Activated T-cell treated with anti-CD3 and anti-CD28 coated beads, Interleukin-2, amount 50 U/mL, for 48 hours (primary cell): ENCODE results near the gene GPR141.

Experiments used
- DNase-seq, 2 experiments: peaks; one replicate each; pipeline ENCODE4 v3.0.0-alpha.2; 2020

The GPR141 gene, protein sequence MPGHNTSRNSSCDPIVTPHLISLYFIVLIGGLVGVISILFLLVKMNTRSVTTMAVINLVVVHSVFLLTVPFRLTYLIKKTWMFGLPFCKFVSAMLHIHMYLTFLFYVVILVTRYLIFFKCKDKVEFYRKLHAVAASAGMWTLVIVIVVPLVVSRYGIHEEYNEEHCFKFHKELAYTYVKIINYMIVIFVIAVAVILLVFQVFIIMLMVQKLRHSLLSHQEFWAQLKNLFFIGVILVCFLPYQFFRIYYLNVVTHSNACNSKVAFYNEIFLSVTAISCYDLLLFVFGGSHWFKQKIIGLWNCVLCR

DNA sequence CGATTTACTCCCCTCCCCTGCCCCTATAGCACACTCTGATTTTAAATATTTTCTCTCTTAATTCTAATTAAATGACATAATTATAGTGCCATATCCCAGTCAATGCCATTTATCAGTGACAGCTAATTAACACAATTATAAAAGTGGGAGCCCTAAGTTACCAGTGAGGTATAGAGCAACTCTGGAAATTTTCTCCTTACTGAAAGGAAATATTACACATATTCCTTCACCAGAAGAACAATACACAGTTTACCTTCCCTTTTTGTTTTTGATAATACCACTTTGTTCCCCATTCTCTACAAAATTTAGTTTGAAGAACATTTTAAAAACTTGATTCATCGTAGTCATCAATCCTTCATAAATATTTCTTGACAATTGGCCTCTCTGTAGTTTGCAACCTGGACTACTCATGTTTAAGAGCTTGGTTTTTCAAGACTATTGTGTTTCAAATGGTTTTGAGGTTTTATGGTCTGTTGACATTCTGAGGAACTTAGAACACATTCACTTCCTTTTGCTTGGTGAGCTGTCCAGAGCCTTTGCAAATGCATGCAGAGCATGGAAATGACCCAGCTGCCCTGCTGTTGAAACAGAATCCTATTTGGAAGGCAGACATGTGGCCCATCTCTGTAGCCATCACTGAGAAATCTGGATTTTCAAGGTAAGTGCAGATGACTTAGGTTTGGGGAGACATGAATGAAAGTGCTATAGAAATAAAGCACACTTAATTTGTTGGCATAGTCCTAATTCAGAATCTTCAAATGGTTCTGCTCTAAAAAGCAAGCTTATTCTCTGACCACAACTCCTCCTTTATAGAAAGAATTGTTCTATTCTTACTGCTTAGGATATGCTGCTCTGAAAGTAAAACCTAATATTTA is at the start of gene GPR141:
Gene GPR141 (plus strand): TSS at position 521 of the 875 bp plus-strand sequence. CDS start 56,628 bp downstream, outside the sequence.
- DNase-seq, result no peak

DNA sequence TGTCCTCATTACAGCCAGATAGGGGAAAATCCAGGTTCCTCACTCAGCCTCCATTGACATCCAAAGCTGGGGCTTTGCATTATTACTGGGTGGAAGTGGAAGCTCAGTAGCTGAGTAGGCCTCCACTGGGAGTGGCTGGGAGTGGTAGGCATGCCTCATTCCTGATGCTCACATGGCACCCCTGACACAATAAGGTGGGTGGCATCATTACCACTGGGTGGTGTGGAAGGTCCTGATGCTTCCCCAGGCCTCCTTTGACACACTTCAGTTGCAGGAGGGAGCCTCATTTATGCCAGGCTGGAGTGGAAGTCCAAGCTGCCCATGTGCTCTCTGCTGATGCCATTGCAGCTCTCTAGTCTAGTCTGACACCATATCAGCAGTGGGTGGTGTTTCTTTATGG is 48.2 kb upstream of the GPR141 start:
- DNase-seq, result no peak

DNA sequence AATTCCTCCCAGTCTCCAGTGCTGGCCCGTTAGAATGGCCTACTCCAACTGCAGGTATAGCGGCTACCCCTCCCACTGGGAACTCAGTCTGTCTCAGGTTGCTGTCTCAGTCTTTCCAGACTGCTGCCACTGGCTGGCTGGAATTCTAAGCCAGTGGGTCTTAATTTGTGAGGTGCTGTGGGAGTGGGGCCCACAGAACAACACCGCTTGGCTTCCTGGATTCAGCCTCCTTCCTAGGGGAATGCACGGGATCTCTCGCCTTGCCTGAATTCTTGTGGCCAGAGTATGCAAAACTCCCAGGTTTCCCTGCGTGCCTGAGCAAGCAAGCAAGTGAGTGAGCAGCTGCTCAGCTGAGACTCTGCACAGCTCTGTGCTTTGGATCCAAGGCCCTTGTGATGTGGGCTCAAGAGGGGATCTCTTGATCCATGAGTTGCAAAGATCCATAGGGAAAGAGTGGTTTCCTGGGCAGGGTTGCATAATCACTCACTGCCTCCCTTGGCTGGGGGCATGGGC is 41.5 kb upstream of the GPR141 start:
- no peak for DNase-seq

DNA sequence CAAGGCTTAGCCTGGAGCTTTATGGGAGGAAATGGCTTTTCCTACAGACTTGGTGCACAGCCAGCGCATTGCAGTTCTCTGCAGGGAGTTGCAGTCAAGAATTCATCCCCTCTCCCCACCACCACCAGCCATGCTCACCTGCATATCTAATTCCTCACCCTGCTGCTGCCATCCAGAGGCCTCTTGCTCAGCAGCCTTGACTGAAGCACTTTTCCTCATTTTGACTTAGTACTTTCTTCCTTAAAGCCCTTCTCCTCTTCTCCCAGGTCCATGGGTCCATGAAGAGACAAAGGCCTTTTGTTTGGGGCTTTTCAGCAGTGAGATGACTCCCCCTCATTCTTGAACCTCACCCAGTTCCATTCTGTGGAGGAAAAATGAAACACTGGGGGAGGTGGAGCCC is 39.7 kb upstream of the GPR141 start:
- no peak for DNase-seq

DNA sequence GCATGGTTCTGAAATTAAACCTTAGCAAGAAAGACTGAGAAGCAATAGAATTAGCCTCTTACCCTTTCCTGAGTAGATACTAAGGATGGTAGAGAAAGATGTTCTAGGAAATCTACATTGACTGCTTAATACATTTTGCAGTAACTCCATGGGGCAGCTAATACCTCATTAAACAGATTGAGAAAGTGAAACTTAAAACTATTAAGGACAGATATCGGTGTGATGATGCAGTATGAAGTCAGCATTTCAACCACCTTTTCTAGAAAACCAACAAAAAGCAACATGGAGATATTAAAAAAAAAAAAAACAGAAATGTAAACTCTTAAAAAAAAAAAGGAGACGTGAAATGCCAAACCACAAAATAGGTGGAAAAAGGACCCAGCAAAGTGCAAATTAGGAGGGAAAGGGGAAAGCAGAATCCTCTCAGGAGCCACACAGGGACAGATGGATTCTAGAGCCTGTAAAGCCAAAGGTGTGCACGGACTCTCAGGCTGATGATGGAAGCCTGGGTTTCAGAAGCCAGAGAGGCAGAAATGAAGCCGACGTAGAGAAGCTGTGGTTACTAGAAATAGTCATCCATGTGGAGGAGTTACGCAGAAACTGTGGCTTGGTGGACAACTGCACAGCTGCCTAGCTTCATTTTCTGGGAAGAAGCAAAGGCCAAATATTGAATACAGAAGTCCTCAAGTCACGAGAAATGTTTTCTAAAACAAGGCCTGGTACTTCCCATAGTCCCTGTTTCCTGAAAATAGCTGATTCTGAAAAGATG is 38.1 kb upstream of the GPR141 start:
- no peak for DNase-seq

DNA sequence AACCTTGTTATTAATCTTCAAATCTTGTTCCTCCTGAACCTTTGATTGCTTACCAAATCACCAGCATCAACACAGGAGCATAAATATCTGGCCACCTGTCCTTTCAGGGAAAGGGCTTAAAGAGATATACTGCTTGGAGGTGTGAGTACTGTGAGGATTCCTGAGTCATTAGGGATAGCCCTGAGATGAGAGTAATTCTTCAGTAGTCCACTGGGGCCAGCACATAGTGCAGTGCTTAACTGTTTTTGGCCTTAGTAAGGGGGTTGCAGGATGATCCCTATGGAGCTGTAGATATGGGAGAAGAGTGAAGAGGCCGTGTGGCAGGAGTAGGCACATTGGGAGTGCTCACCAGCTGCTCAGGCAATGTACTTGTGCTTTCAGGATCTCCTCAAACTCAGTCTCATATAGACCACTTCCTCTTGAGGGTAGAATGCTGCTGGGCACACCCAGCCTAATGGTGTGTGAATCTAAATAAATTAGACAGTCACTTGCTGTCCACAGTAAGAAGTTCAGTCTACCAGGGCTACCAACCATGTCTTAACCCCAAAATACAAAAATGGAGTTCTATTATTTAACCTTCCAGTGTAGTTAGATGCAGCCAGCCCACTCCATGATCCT is 26.5 kb upstream of the GPR141 start:
- no peak for DNase-seq

DNA sequence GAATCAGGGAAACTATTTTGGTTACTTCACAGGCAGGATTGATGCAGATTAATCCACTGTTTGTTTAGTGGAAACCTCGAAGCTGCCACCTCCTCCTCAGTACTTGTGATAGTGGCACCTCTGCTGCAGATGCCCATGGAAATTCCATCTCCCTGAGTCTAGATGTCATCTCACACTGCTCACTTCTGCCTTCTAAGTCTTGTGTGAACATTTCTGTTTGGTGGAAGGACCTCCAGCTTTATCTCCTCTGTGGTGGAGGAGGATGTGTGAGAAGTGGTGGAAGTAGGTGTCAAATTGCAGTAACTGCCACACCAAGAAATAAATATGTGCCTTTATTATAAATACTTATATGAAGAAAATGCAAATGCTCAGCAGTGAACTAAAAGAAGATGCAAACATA is 25.8 kb upstream of the GPR141 start:
- DNase-seq, result no peak

DNA sequence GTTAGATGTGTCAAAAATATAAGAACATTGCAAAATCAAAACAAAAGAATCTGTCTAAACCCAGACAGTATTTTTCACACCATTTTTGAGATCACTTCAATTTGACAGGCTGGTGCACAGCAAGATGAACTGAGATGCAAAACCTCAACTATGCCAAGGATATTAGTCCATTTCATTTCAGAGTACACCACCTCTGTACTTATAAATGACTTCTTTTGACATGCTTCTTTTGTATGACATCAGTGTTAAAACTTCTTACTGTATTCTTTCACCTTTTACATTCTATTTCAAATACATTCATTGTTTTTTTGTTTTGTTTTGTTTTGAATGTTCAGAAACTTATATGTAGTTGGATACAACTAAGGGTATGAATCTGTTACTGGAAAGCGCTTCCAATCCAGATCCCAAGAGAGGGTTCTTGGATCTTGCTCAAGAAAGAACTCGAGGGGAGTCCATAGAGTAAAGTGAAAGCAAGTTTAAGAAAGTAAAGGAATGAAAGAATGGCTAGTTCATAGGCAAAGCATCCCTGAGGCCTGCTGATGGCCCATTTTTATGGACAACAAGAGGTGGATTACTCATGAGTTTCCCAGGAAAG is 23.5 kb upstream of the GPR141 start:
- no peak for DNase-seq

DNA sequence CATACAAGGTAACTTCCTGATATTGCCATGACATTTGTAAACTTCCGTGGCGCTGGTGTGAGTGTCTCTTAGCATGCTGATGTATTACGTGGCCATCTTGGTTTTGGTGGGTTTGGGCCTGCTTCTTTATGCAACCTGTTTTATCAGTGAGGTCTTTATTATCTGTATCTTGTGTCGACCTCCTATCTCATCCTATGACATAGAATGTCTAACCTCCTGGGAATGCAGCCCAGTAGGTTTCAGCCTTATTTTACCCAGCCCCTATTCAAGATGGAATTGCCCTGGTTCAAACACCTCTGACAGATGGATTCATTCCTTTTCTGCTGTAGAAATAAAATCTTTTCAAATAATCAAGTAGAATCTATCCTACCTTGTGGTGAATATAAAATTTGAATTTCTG is 23.0 kb upstream of the GPR141 start:
- DNase-seq, result no peak

DNA sequence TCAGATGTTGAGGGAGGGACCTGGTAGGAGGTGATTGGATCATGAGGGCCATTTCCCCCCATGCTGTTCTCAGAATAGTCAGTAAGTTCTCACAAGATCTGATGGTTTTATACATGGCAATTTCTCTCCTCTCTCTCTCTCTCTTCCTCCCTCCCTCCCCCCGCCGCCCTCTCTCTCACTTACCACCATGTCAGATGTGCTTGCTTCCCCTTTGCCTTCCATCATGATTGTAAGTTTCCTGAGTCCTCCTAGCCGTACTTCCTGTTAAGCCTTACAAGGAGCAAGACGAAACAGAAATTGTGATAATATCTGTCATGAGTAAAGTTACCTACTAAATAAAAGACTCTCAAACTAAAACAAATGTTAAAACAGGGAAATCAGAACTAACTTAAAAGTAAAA is 19.9 kb upstream of the GPR141 start:
- DNase-seq, result no peak

DNA sequence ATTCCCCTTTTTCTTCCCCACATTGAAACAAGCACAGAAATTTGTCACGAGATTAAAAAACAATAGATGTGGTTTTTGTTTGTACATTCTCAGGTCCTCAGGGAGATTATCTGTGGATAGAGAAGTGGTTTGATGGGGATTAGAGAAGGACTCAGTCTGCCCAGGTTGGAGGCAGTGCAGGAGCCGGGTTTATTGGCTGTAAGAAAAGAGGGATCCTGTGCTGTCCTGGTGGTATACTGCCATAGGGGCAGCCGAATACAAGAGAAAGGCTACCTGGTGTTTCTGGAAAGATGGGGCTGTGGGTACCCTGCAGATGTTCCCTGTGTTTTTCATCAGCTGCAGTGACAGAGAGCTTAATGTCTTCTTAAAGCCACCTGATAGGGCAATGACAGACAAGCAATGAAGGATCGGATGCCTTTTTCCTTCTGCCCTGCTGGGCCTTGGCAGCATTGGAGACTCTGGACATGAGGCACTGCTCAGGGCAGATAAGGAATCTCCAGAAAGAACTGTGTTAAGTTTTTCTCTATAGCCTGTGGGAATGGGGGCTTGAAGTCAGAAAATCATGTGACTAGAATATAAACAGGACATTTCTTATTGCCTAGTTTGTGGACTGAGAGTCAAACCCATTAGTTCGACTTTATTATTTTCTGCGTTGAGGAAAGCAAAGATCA is 18.1 kb upstream of the GPR141 start:
- DNase-seq, result no peak

DNA sequence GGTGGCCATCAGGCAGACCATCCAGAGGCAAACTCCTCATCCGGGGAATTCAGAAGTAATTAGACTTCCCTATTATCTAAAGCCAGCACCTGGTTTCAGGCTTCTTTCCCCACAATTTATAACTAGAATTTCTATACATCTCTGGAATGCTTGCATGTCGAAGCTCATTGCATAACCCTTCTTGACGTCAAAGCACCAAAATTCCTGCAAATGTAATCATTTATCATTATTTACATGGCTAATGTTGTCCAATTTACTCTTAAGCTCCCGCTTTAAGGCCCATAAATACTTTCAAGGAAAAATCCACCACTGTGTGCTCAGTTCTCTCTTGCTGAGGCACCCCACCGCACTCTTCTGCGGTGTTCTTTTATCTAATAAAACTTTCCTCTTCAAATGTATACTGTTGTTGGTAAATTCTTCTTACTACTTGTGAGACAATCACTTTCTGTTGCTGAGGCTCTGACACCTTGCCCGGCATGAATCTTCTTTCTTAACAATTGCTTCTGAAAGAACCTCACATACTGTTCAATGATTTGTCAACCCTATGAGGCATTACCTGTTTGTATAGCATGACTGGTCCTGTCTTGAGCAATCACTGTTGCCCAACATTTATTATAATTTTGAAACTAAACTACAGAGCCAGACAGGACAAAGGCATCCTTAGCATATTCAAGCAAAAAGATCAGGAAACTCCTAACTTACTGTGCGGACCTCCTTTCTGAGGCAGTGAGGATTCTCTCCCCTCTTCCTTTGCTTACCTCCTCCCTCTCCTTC is 17.4 kb upstream of the GPR141 start:
- DNase-seq, result no peak

DNA sequence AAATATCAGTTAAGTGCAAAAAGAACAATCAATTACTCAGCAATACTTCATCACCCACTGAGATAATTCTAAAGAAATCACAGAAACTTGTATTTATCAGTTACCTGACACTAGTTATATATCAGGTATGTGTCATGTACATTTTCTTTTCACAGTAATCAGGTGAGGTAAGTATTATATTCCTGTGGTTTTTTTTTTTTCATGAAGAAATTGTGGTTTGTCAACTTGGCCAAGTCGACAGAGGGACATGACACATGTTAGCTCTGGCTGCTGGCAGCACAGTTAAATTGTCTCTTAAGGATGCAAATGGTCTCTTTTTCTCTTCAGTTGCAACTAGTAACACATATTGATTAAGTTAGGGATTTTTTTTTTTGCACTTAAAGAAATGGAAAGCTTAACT is 13.7 kb upstream of the GPR141 start:
- DNase-seq, result no peak

DNA sequence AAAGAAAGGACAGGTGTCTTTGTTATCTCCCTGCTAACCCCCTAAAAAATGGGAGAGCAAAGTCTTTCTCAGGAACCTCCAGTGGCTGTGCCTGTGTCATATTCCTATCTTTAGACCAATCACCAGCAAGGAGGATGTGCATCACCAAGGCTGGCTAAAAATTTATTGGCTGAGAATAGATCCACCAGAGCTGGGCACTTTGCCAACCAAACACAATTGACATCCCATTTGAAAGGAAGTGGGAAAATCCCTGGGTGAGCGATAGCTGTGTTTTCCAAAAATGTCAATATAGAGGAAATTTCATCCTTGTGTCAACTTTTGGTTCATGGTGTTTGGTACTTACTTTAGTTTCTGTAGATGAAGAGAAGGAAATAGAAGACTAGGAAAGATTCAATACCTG is 13.1 kb upstream of the GPR141 start:
- no peak for DNase-seq

DNA sequence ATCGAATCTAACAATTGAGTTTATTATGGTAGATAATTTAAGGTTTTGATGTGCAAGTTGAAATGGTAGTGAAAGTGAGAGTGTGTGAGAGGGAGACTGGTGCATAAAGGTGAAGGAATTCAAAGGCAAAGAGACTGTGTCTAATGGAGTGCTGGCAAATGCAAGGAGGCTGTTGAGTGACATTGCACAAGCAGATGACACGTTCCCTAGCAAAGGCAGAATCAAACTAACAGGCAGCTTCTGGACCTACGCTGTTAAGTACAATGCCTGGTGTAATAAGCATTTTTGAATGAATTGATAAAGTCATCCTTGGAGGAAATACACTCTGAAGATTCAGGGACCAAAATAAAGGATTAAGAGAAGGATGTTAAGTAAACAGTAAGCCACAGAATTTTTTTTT is 11.7 kb upstream of the GPR141 start:
- DNase-seq, result no peak

DNA sequence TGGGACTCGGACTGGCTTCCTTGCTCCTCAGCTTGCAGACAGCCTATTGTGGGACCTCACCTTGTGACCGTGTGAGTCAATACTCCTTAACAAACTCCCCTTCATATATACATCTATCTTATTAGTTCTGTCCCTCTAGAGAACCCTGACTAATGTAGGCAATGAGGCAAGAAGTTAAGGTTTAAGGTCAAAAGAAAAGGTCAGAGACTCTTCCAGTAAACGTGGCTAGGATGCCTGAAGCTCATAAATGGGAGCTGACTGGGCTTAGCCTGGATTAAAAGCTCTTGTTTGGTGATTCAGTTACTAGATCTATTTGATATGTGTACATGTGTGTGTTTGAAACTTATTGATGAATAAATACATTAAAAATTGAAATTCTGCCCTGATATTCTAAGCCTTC is 10.6 kb upstream of the GPR141 start:
- no peak for DNase-seq

DNA sequence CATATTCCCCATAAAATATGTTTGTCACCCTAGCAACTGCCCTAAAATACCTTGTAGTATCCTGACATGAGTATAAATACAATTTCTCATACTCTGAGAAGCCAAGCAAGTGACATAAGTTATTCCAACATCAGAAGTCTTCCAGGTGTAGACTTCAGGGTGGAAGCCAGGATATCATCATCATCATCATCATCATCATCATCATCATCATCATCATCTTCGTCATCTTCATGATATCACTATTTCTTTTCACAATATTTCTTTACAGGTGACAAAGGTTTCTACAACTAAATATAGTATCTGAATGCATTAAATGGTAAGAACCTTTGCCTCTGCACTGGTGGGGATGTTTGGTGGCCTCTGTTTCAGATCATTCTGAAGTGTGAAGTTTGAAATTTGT is 10.0 kb upstream of the GPR141 start:
- DNase-seq, result no peak

DNA sequence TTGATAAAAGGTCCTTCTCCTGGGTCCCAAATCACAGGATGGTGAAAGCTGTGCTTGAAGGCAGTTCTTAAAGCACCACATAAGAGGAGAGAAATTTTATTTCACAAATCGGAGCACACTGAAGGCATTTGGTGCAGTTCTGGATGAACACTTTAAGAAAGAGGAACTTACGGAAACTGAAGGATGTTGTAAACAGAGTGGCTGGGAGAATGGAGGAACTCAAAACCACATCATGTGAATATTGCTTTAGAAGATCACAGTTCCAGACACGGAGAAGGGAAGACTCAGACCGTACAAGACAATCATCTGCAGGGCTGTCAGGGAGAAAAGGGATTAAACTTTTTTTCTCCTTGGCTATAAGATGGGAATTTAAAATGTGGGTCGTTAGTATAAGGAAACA is 9.0 kb upstream of the GPR141 start:
- DNase-seq, result no peak

DNA sequence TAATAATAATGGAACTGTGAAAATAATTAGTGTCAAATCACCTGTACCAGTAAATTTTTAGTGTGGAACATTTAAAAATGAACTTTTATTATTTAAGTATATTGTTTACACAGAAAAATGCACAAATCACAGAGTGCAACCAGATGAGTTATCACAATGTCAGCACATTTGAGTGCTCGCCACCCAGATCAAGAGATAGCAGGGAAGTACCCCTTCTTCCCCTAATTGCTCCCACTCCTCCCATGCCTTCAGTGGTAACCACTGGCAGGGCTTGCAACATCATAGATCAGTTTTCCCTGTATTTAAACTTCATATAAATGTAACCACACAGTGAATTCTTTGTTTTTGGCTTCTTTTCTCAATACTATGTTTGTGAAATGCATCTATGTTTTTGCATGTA is 7.8 kb upstream of the GPR141 start:
- DNase-seq, result no peak

DNA sequence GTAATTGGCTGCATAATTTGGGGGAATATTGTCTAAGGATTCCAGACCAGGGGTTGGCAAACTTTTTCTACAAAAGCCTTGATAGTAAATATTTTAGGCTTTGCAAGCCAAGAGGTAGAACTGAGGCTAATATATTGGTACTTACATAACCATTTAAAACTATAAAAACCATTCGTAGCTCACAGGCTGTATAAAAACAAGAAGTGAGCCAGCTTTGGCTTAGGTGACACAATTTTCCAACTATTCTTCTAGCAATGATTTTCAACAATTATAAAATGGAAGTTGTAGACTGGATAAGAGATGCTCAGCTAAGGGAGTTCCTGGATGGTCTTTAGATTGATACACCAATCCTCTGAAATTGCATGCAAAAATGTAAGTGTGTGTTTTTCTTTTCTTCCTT is 1.4 kb downstream of the GPR141 start:
- DNase-seq, result no peak
